HG03469 (cell line): ENCODE measurements around the gene LMX1B.
"Not testable (repeated sequence)": the region's sequence is repeated elsewhere in the genome, so short reads cannot be mapped to it uniquely, and the experiment has no call there.

ENCODE experiments used
- ATAC-seq: cut with Tn5 transposase; IDR thresholded peaks from one replicate; pipeline ENCODE4 v1.9.1; 2021; ENCODE audit warnings: mild to moderate bottlenecking, moderate library complexity, moderate number of reproducible peaks; ENCODE audit not compliant: unreplicated experiment

LMX1B gene

DNA sequence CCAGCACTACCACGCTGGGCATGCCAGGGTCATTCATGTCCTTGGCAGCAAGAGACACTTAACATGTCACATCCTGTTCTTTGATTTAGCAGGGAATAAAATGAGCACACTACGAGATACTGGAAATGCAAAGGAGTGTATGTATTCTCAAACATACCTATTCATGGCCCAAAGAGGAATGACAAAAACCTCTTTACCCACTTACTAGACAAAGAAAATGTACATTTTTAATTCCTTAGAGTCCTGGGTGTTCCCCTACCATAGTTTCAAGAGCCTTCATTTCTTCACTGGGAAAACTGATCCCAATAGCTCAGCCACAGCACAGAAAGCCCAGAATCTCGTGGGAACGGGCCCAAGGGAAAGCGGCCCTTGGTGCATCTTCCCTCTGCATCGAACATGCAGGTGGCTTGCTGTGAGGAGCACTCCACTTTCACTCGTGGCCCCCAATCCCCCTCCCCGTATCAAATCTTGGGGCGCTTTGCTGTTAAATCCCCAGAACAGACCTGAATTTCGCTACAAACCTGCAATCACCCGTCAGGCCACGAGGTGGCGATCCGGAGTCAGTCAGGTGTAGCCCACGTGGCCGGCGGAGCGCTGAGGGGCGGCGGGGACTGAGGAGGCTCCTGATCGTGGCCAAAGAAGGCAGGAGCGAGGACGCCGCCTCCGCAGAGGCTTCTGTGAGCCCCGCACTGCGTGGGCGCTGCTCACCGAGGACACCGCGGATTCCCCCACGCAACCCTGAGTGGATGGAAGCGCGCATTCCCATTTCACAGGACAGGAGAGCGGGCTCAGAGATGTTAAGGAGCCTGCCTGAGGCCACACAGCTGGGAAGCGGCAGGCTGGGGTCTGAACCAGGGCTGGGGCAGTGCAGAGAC lies 91.4 kb downstream of the LMX1B start:
- ATAC-seq, result no peak

- no peak for ATAC-seq
Observed at GRCh38 chr9:126705767-126706697, 92.3 kb downstream of the LMX1B start.

GRCh38 chr9:126706698-126707053 lies 92.9 kb downstream of the LMX1B start:
- no peak for ATAC-seq

DNA sequence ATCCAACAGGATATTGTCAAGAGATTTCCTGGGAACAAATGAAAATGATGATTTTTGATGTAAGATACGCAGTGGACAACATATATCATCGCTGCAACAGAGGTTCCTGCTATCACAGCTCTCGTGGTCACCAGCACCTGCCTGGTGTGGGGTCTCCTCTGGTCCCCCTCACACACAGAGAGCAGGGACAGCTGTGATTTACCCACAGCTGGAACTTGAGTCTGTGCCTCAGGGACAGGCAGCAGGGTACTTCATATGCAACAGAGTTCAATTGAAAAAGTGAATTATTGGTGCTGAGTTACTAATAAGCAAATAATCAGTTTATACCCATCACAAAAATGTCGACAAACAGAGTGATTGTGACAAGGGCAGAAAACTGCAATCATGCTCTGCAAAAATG lies 93.4 kb downstream of the LMX1B start:
- no peak for ATAC-seq

DNA sequence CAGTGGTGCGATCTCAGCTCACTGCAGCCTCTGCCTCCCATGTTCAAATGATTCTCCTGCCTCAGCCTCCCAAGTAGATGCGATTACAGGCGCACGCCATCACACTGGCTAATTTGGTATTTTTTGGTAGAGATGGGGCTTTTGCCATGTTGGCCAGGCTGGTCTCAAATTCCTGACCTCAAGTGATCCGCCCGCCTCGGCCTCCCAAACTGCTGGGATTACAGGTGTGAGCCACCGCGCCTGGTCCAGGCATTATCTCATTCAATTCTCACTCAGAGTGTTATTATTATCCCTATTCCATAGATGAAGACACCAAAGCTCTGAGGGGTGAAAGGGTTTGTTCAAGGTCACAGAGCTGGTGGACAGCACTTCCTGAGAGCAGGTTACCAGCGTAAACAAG lies 94.0 kb downstream of the LMX1B start:
- not testable (repeated sequence) for ATAC-seq

- ATAC-seq, result no peak
Observed at GRCh38 chr9:126708178-126708577, 94.5 kb downstream of the LMX1B start.

DNA sequence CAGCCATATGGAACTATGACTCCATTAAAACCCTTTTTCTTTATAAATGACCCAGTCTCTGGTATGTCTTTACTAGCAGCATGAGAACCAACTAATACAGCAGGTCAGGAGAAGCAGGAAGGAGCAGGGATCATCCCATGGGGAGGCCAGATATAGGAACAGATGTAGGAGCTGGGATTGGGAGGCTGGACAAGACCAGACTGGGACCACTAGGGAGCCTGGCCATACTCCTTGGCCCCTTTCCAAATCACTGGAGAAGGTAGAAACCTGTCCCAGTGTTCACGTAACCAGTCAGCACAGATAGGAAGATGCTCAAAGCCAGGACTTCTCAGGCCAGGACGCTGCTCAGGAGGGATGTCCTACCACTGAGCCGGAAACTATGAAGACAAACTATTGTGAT lies 95.5 kb downstream of the LMX1B start:
- ATAC-seq, result no peak

DNA sequence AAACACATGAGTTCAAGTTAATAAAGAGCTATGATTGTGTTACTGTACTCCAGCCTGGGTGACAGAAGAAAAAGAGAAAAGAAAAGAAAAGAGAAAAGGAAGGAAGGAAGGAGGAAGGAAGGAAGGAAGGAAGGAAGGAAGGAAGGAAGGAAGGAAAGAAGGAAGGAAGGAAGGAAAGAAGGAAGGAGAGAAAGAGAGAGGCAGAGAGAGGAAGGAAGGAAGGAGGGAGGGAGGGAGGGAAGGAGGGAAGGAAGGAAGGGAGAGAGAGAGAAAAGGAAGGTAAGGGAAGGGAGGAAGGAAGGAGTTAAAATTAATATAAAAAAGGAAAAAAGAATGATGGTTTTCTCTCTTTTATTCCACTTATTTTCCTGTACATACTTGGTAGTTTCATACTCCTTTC lies 101.7 kb downstream of the LMX1B start:
- ATAC-seq, result no peak

- not testable (repeated sequence) for ATAC-seq
Observed at GRCh38 chr9:126717441-126717840, 103.7 kb downstream of the LMX1B start.

DNA sequence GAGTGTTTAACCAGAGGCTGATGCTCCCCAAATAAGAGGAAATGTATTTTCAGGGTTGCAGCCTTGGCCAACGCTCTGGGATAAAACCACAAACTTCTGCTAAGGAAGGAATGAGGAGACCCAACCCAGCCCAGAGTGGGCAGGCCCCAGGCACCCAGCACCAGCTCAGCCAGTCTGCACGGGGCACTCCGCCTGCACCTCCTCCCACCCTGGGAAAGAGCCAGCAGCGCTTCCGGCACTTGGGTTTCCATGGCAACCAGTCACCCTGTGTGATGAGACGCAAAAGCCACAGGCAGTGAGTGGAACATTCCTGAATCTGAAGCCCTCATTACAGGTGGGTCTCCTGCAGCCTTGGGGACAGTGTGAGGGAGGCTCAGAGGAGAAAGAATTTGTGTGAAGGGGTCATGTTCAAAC lies 105.9 kb downstream of the LMX1B start:
- no peak for ATAC-seq

DNA sequence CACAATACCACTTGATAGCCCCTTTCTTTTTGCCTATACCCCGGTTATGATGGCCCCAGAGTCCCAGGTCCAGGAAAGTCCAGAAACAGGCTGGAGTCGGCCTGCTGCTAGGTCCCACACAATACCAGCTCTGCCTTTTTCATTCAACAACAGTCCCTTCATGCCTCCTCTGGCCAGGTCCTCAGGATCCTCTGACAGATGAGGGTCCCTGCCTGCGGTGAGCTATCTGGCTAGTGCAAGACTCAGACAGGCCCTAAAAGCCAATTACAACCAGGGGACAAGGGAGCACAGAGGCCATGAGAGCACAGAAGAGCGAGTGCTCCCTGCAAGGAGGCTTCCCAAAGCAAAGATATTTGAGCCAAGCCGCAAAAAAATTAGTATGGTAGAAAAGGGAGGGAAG lies 106.3 kb downstream of the LMX1B start:
- no peak for ATAC-seq

GRCh38 chr9:126720661-126721563 lies 107.2 kb downstream of the LMX1B start:
- ATAC-seq, result no peak

DNA sequence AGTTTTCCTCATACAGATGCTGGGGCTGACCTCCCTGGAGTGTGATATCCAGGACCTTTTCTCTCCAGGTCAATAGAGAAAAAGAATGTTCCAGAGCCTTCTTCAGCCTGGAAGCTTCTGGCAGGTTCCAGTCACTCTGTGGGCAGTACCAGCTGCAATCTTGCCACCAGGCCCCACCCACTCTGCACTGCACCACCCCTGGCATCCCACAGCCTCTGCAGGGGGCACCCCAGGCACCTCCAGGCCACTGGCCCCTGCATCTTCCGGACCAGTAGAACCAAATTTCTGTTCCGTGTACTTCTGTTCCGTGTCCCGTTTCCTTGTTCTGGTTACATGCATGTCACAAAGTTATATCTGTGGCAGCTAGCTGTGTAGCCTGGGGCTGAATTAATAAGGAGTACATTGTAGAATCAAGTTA lies 107.8 kb downstream of the LMX1B start:
- ATAC-seq, result no peak

GRCh38 chr9:126722252-126722921 lies 108.7 kb downstream of the LMX1B start:
- peak; percentile 53 for ATAC-seq

GRCh38 chr9:126722922-126723806 lies 109.4 kb downstream of the LMX1B start:
- no peak for ATAC-seq

GRCh38 chr9:126723807-126724172 lies 110.1 kb downstream of the LMX1B start:
- no peak for ATAC-seq

- no peak for ATAC-seq
Observed at GRCh38 chr9:126724226-126724625, 110.5 kb downstream of the LMX1B start.

- ATAC-seq, result not testable (repeated sequence)
Observed at GRCh38 chr9:126725485-126725884, 111.8 kb downstream of the LMX1B start.

DNA sequence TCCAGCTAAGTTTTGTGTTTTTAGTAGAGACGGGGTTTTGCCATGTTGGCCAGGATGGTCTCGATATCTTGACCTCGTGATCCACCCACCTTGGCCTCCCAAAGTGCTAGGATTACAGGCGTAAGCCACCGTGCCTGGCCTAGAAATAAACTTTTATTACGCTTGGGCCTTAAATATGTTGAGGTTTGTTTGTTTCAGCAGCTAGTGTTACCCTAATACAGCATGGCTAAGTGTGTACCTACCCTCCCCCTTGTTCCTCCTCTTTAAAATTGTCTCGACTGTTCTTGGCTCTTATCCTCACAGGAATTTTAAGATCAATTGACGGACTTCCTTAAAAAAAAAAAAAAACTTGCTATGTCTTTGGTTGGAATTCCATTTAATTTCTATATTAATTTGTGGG lies 114.5 kb downstream of the LMX1B start:
- not testable (repeated sequence) for ATAC-seq
